HG03135 (cell line): ENCODE measurements around the gene NMNAT2.

Experiments
- ATAC-seq: cut with Tn5 transposase; IDR thresholded peaks from one replicate; pipeline ENCODE4 v1.9.1; 2021; ENCODE audit warnings: mild to moderate bottlenecking, moderate library complexity; ENCODE audit not compliant: unreplicated experiment

NMNAT2 gene

GRCh38 chr1:183218971-183219615 lies 199.1 kb downstream of the NMNAT2 start:
- ATAC-seq, result no peak

GRCh38 chr1:183218027-183218618 lies 200.1 kb downstream of the NMNAT2 start:
- no peak for ATAC-seq

GRCh38 chr1:183215936-183216335 lies 202.2 kb downstream of the NMNAT2 start:
- ATAC-seq, result no peak

- no peak for ATAC-seq
These were observed 203.0 kb downstream of the NMNAT2 start for GRCh38 chr1:183215076-183215720.

- no peak for ATAC-seq
These were observed 203.9 kb downstream of the NMNAT2 start for GRCh38 chr1:183214021-183214970.

- ATAC-seq, result no peak
These were observed 205.3 kb downstream of the NMNAT2 start for GRCh38 chr1:183212870-183213269.

- no peak for ATAC-seq
These were observed 207.5 kb downstream of the NMNAT2 start for GRCh38 chr1:183210681-183211080.

- no peak for ATAC-seq
These were observed 208.5 kb downstream of the NMNAT2 start for GRCh38 chr1:183209533-183210158.

- no peak for ATAC-seq
These were observed 211.6 kb downstream of the NMNAT2 start for GRCh38 chr1:183206538-183207122.

- no peak for ATAC-seq
These were observed 212.9 kb downstream of the NMNAT2 start for GRCh38 chr1:183205196-183205781.

- ATAC-seq, result no peak
These were observed 215.1 kb downstream of the NMNAT2 start for GRCh38 chr1:183203094-183203493.

GRCh38 chr1:183200451-183200850 lies 217.7 kb downstream of the NMNAT2 start:
- no peak for ATAC-seq

- ATAC-seq, result no peak
These were observed 218.9 kb downstream of the NMNAT2 start for GRCh38 chr1:183199304-183199703.

- no peak for ATAC-seq
These were observed 219.7 kb downstream of the NMNAT2 start for GRCh38 chr1:183198463-183198862.
